ENCODE data around the gene PRAMEF20.
"Not testable (repeated sequence)": the region's sequence is repeated elsewhere in the genome, so short reads cannot be mapped to it uniquely, and the experiment has no call there.

GRCh38 chr1:13439104-13439783 lies 29.0 kb downstream of the PRAMEF20 start:
- TF ChIP-seq, protein P1, sequence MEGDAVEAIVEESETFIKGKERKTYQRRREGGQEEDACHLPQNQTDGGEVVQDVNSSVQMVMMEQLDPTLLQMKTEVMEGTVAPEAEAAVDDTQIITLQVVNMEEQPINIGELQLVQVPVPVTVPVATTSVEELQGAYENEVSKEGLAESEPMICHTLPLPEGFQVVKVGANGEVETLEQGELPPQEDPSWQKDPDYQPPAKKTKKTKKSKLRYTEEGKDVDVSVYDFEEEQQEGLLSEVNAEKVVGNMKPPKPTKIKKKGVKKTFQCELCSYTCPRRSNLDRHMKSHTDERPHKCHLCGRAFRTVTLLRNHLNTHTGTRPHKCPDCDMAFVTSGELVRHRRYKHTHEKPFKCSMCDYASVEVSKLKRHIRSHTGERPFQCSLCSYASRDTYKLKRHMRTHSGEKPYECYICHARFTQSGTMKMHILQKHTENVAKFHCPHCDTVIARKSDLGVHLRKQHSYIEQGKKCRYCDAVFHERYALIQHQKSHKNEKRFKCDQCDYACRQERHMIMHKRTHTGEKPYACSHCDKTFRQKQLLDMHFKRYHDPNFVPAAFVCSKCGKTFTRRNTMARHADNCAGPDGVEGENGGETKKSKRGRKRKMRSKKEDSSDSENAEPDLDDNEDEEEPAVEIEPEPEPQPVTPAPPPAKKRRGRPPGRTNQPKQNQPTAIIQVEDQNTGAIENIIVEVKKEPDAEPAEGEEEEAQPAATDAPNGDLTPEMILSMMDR (IDR thresholded peaks at IDR 0.05 in 4 of 5, conservative IDR thresholded peaks at IDR 0.05 in 1 of 5), result not testable (repeated sequence)
- TF ChIP-seq POLR2A (IDR thresholded peaks at IDR 0.05), result not testable (repeated sequence)

Measured in gastrocnemius medialis (tissue), 4 donors.